Right lobe of liver (tissue), 6 donors: ENCODE results near the gene STX2. TPM values are rescaled to one million over a fixed set of nuclear protein-coding genes. Genes with fewer than 3 reads are reported as not detected.
"Not testable (repeated sequence)": the region's sequence is repeated elsewhere in the genome, so short reads cannot be mapped to it uniquely, and the experiment has no call there.

ENCODE experiments used
- ATAC-seq, 4 donors: fragments of 200-7000 bp; cut with Tn5 transposase; one replicate each; pipeline ENCODE4 v1.9.1; 2020; ENCODE audit warnings: mild to moderate bottlenecking in 4 of 4, moderate library complexity in 4 of 4
- DNase-seq, 3 donors: peaks; one replicate each; pipeline ENCODE4 v3.0.0-alpha.2; 2020
- H3K27ac ChIP-seq, 3 donors: fragments of 200-600 bp; one replicate each; pipeline ENCODE4 v1.8.0; 2022
- H3K27me3 ChIP-seq, 2 donors: fragments of 200-600 bp; one replicate each; pipeline ENCODE4 v1.8.0; 2022
- H3K36me3 ChIP-seq, 4 donors: fragments of 200-600 bp; sonication (generic) in 1 of 4; one replicate each; pipeline versions ENCODE4 v1.5.1 to v1.8.0; 2017 to 2022; ENCODE audit warnings: control low read depth in 1 of 4
- H3K4me1 ChIP-seq, 4 donors: fragments of 200-600 bp; sonication (generic) in 1 of 4; one replicate each; pipeline versions ENCODE4 v1.5.1 to v1.8.0; 2017 to 2022; ENCODE audit warnings: control low read depth in 1 of 4
- H3K4me3 ChIP-seq, 3 donors: fragments of 200-600 bp; one replicate each; pipeline ENCODE4 v1.8.0; 2022
- H3K9me3 ChIP-seq, 4 donors: fragments of 200-600 bp; sonication (generic) in 1 of 4; one replicate each; pipeline versions ENCODE4 v1.5.1 to v1.8.0; 2017 to 2022; ENCODE audit warnings: control low read depth in 1 of 4
- CTCF ChIP-seq, 4 donors: fragments of 200-600 bp in 3 of 4; fragments of 450-650 bp in 1 of 4; IDR thresholded peaks; one replicate each; pipeline versions ENCODE4 v1.5.1 to v1.8.0; 2016 to 2022; ENCODE audit warnings: antibody characterized with exemption in 4 of 4, mild to moderate bottlenecking in 2 of 4
- POLR2A ChIP-seq: fragments of 450-650 bp; IDR thresholded peaks from one replicate; pipeline ENCODE4 v1.6.1; 2017; ENCODE audit warnings: antibody characterized with exemption, mild to moderate bottlenecking
- WGBS: methylation state at CpG from one replicate; pipeline ENCODE4 v1.1.6; 2018; ENCODE audit warnings: low coverage, low lambda C conversion rate; ENCODE audit not compliant: insufficient coverage; ENCODE audit errors: missing lambda C conversion rate; 5-methylcytosine and 5-hydroxymethylcytosine counted together
- intact Hi-C, 2 donors: fragments of 100-400 bp; cut with DNase I; formaldehyde crosslinking; loops; one replicate each; pipeline versions ENCODE4 v1.11.2 to v1.14.1; 2022
- long read RNA-seq: library from polyadenylated mRNA; unstranded; transcript quantifications from one replicate; pipeline ENCODE4 v2.0.0, GENCODE V29; 2019
- total RNA-seq, 6 experiments: library from RNA; depleted of rRNA in 2 of 6; stranded (reverse); fragments of >200 nt in 2 of 6; fragmentation: NEBNext Ultra II Directional in 3 of 6; extraction: Animal tissue kit (Norgen Biotek cat#: 25700) in 3 of 6; gene quantifications; one replicate each; pipeline versions ENCODE4 v1.1.0 to v1.2.4, GENCODE V29; 2016 to 2023
- donor health status: DM: no; HTN: yes; CAD: no.
- donor health status: DM: no; HTN: no; CAD: no.
- donor health status: DM: no; HTN: no; CAD: no.
- donor health status: DM: no; HTN: yes; CAD: no.
- donor health status: DM: no; HTN: yes; CAD: no.

The STX2 gene
- 10 to 100 TPM in 1 of 6 experiments, 1 to 10 TPM in 5; 5.3 to 11.8 (median 7.2) TPM for total RNA-seq
- long read RNA-seq, partial matches to known transcripts = 0 of 1 reads
- long read RNA-seq, other reads (novel, unspliced or antisense) = 1 of 1 reads

DNA sequence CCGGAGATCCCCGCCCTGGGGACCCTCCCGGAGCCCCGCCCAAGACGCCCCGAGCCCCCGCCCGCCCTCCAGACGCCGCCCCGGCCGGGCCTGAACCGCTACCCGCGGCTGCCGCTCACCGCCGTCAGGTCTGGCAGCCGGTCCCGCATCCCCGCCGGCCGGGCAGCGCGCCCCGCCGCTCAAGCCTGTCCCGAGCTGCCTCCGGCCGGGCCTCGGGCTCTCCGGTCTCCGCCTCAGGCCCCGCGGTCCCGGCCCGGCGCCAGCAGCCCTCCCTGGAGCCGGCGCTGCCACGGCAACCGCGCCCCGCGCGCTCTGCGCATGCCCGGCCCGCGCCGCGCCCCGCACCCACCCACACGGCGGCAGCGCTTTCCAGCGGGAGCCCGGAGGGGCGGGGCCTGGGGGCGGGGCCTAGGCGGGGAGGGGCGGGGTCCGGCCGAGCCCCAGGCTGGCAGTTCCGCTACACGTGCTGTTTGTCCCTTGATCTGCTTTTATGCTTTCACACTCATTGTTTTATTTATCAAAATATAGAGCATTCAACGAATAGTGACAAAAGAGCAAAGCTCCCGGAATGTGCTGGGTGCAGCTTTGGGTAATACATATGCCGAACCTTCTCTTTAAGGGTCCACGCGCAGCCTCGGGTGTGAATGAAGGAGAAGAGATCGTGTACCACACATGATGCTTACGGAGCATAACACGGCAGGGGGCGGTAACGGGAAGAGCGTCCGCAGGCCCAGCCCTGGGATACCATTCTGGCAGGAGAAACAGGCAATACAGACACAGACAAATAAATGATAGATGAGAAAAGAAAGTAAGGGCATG, at the start of gene STX2:
STX2 (minus strand) TSS at position 300 of the 819 bp plus-strand sequence; CDS start at position 149, 151 bp downstream.
- no peak for TF ChIP-seq POLR2A
- TF ChIP-seq CTCF (IDR thresholded peaks at IDR 0.05) = peak in 3 of 4 donors; percentile 18 to 33 (median 23)
- under 1% methylated on average over 21 of the region's 79 CpGs for WGBS
- ATAC-seq (peak; percentile 89 to 93 (median 92)), DNase-seq (peak; percentile 90 to 93 (median 91))
- intact Hi-C loops = no loop called here
- no peaks in the 10 kb centered on the region for H3K27me3 ChIP-seq
- peak within 1 kb of the TSS; percentile 63 to 88 (median 77) for H3K4me3 ChIP-seq
- H3K4me1 ChIP-seq = peaks cover 0 to 15% (median 4%) of the 10 kb centered on the region in 4 donors
- H3K36me3 ChIP-seq = no peaks in the 10 kb centered on the region
- peak within 1 kb of the TSS; percentile 40 to 82 (median 75) for H3K27ac ChIP-seq
- H3K9me3 ChIP-seq = no peaks in the 10 kb centered on the region

GRCh38 chr12:130887190-130887589, 48.1 kb upstream of the STX2 start:
- 75% methylated on average over 8 of the region's 17 CpGs for WGBS
- H3K9me3 ChIP-seq, intact Hi-C loops, DNase-seq, H3K4me1 ChIP-seq, ATAC-seq, H3K27ac ChIP-seq, H3K27me3 ChIP-seq, H3K4me3 ChIP-seq, H3K36me3 ChIP-seq: not testable (repeated sequence)

- Histone ChIP-seq H3K4me1 (peaks cover 0 to 4% (median under 1%) of the 10 kb centered on the region in 4 donors), H3K27me3 (no peaks in the 10 kb centered on the region), H3K4me3 (no peak overlapping the region), H3K9me3 (no peaks in the 10 kb centered on the region), H3K27ac (no peak overlapping the region), H3K36me3 (peaks cover 0 to 8% (median 1%) of the 10 kb centered on the region in 4 donors)
- TF ChIP-seq CTCF (IDR thresholded peaks at IDR 0.05) (no peak), POLR2A (no peak)
- DNase-seq (no peak), ATAC-seq (no peak)
- 90% methylated on average over 1 of the region's 1 CpG for WGBS
- intact Hi-C loops = no loop called here
Measured at GRCh38 chr12:130881548-130881947, 42.5 kb upstream of the STX2 start.

GRCh38 chr12:130881046-130881445, 42.0 kb upstream of the STX2 start:
- TF ChIP-seq CTCF (IDR thresholded peaks at IDR 0.05) (no peak), POLR2A (no peak)
- intact Hi-C loops = no loop called here
- no peaks in the 10 kb centered on the region for H3K27me3 ChIP-seq
- DNase-seq (no peak), ATAC-seq (no peak)
- H3K4me1 ChIP-seq = peaks cover 0 to 9% (median 3%) of the 10 kb centered on the region in 4 donors
- H3K27ac ChIP-seq = no peak overlapping the region
- 79% methylated on average over 2 of the region's 5 CpGs for WGBS
- no peaks in the 10 kb centered on the region for H3K9me3 ChIP-seq
- H3K36me3 ChIP-seq = peaks cover 0 to 13% (median 4%) of the 10 kb centered on the region in 4 donors
- no peak overlapping the region for H3K4me3 ChIP-seq

- Histone ChIP-seq H3K27ac (no peak overlapping the region), H3K36me3 (peaks cover 0 to 19% (median 9%) of the 10 kb centered on the region in 4 donors), H3K9me3 (no peaks in the 10 kb centered on the region), H3K27me3 (no peaks in the 10 kb centered on the region), H3K4me1 (peaks cover 0 to 15% (median 4%) of the 10 kb centered on the region in 4 donors), H3K4me3 (no peak overlapping the region)
- no peak for ATAC-seq
- 44% methylated on average over 10 of the region's 10 CpGs for WGBS
- intact Hi-C loops = no loop called here
- no peak for DNase-seq
- TF ChIP-seq POLR2A (no peak), CTCF (IDR thresholded peaks at IDR 0.05) (no peak)
Measured at GRCh38 chr12:130880411-130880885, 41.4 kb upstream of the STX2 start.
